CD1c-positive myeloid dendritic cell (primary cell): ENCODE results near the gene GTPBP10.

Experiments
- DNase-seq: peaks from one replicate; pipeline ENCODE4 v3.0.0-alpha.2; 2016; ENCODE audit errors: extremely low spot score

The GTPBP10 gene

GRCh38 chr7:90383422-90383821 lies 36.9 kb downstream of the GTPBP10 start:
- no peak for DNase-seq

- no peak for DNase-seq
These were observed 37.3 kb downstream of the GTPBP10 start for GRCh38 chr7:90383861-90384260.

GRCh38 chr7:90384433-90384832 lies 37.9 kb downstream of the GTPBP10 start:
- DNase-seq = no peak

- no peak for DNase-seq
These were observed 41.1 kb downstream of the GTPBP10 start for GRCh38 chr7:90387470-90388240.

- no peak for DNase-seq
These were observed 44.4 kb downstream of the GTPBP10 start for GRCh38 chr7:90390926-90391325.

GRCh38 chr7:90391488-90391887 lies 45.0 kb downstream of the GTPBP10 start:
- no peak for DNase-seq

GRCh38 chr7:90396420-90396819 lies 49.9 kb downstream of the GTPBP10 start:
- DNase-seq = no peak

- no peak for DNase-seq
These were observed 55.5 kb downstream of the GTPBP10 start for GRCh38 chr7:90401989-90402388.

GRCh38 chr7:90402785-90403173 lies 56.3 kb downstream of the GTPBP10 start:
- no peak for DNase-seq

GRCh38 chr7:90403174-90404113 lies 56.9 kb downstream of the GTPBP10 start, which contains the start of gene CLDN12:
Gene CLDN12 (plus strand): TSS chr7:90403461. CDS start chr7:90412677, 9,216 bp downstream.
- peak; percentile 86 for DNase-seq

GRCh38 chr7:90404777-90405176 lies 58.3 kb downstream of the GTPBP10 start:
- DNase-seq = no peak

GRCh38 chr7:90407484-90407821 lies 60.9 kb downstream of the GTPBP10 start:
- DNase-seq = no peak

GRCh38 chr7:90408142-90408541 lies 61.6 kb downstream of the GTPBP10 start:
- DNase-seq = no peak

GRCh38 chr7:90409667-90410066 lies 63.2 kb downstream of the GTPBP10 start:
- no peak for DNase-seq

GRCh38 chr7:90411510-90411909 lies 65.0 kb downstream of the GTPBP10 start:
- no peak for DNase-seq

- no peak for DNase-seq
These were observed 66.1 kb downstream of the GTPBP10 start for GRCh38 chr7:90412458-90413184.

GRCh38 chr7:90413185-90413528 lies 66.6 kb downstream of the GTPBP10 start:
- DNase-seq = no peak

- DNase-seq = no peak
These were observed 75.1 kb downstream of the GTPBP10 start for GRCh38 chr7:90421651-90422050.

- DNase-seq = no peak
These were observed 78.2 kb downstream of the GTPBP10 start for GRCh38 chr7:90424720-90425119.

GRCh38 chr7:90425376-90425775 lies 78.9 kb downstream of the GTPBP10 start:
- DNase-seq = no peak

- DNase-seq = no peak
These were observed 84.3 kb downstream of the GTPBP10 start for GRCh38 chr7:90430614-90431460.
